Eye (tissue), 1 donor: ENCODE measurements around the gene UTP4.
A peak's percentile ranks its signal among the peaks of the same experiment; 100 is the strongest.

Experiments used
- DNase-seq: peaks from one replicate; pipeline ENCODE4 v3.0.0-alpha.2; 2015

The UTP4 gene

DNA sequence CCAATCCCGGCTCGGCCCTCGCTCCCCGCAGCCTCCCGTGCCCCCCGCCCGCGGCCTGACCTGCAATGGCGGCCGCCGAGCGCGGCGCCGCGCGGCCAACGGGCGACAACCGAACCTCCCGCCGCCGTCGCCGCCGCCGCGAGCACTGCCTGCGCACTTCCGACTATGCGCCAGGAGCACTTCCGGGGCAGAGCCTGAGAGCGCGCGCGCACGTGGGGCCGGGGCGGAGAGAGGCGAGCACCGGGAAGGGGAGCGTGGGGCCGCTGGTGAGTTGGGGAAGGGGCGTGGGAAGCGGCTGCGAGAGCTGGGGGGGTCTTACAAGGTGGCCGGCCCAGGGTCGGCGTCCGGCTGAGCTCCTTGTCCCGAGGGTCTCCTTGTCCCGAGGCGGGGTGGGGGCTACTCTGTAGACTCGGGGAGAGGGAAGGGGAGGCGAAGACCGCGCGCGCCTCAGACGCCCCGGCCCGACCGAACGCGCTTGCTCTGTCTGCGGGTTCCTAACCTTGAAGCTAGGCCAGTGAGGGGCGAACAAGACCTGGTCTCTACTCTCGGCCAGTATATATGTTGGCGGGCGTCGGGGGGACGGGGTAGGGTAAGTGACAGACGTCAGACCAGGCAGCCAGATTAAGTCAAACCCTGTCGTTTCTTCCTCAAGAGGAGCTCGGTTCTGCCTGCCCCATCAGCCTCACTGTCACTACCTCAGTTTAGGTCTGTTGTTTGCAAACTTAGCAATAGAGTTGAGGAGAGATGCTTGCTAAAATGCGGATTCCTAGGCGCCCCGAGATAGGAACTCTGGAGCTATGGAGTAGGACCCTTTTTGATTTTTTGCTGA, at the start of gene UTP4, which contains the start of gene CHTF8:
Gene UTP4 (plus strand): TSS at position 226 of the 829 bp plus-strand sequence. CDS start 811 bp downstream, outside the sequence.
Gene CHTF8 (minus strand): TSS at position 165 of the 829 bp plus-strand sequence. CDS start 11,130 bp downstream, outside the sequence.
- DNase-seq, result peak; percentile 92

- no peak for DNase-seq
Measured at GRCh38 chr16:69083306-69083941, 49.0 kb upstream of the UTP4 start.

DNA sequence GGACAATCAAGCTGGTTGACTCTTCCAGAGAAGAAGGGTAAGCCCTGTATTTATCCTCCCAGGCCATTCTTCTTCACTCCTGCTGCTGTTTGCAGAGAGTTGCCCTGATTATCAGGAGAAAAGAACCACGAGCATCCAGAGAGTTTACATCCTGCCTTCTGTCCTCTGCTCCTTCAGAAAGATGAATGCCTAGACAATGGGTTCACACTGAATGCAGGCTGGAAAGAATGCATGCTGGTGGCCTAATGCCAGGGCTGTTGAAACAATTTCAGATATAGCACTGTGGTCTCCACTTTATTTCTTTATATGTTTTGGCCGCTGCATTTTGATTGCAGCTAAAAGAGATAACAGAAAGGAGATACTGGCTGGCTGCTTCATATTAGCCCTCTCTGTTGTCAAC, 48.2 kb upstream of the UTP4 start:
- no peak for DNase-seq

DNA sequence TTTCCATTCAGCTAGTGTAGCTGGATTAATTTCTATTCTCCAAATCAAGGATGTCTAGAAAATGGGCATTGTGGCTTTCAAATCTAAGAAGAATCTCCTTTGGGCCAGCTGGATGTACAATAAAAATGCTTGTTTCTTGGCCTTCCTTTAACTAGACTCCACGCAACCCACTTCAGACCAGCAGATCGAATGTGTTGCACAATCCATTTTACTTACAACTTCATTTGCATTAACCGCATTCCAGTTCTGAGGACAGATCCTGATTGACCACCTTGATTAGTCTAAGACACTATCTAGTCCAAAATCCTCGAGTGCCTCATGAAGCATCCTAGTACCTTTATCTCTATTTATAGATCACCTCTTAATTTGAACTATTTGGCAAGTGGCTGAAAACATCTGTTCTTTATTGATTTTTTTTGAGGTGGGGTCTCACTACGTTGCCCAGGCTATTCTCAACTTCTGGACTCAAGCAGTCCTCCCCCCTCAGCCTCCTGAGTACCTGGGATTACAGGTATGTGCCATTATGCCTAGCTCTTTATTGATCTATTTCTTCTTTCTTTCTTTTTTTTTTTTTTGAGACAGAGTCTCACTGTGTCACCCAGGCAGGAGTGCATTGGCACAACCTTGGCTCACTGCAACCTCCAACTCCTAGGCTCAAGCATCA, 47.3 kb upstream of the UTP4 start:
- no peak for DNase-seq

- DNase-seq, result no peak
Measured at GRCh38 chr16:69087161-69087581, 45.3 kb upstream of the UTP4 start.

DNA sequence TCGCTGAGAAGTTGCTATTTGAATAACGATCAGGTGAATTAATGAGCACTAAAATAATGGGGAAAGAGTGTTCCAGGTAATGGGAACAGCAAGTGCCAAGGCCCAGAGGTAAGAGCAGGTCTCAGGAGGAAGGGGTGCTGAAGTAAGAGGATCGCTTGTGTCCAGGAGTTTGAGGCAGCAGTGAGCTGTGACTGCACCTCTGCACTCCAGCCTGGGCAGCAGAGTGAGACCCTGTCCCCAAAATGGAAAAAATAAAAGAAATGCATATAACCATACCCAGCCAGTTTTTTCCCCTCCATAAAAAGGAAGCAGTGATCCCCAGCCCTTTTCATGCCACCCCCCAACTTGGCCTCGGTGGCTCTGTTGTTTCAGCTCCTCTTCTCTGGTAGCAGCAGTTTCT, 43.8 kb upstream of the UTP4 start:
- no peak for DNase-seq

DNA sequence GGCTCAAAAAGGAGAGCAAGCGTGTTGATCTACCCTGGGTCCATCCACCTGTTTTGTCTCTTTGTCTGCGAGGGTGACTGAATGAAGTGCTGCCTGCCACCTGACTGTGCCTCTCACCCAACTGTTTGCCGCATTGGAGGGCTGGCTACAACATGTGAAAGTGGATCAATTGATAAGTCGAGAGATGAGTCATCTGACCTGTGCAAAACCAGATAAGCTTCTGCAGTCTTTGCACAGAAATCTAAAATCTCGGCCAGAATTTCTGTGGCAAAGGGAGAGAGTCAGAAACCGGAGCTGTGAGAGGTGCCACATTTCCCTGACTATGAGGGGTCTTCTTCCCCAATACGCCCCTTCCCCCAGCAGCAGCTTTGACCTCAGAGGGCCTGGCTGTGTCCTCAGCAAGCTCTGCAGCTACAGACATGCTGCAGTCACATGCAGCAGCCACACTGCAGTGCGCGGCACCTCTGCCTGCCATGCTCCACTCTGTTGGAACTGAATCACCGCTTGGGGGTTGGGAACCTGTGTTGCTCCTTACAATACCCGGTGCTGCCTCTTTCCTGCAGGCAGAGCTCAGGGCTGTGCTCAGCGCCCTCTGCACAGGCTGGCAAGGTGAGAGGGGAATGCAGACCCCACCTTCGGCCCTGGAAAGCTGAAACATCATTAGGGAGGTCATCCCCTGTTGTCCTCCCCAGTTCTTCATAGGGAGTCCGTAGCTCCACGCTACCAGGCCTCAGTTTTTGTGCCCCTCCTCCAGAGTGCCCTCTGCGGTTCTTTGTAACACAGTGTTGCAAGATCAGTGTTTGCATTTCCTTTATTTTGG, 43.1 kb upstream of the UTP4 start:
- DNase-seq, result no peak

GRCh38 chr16:69093974-69094373, 38.5 kb upstream of the UTP4 start:
- no peak for DNase-seq

DNA sequence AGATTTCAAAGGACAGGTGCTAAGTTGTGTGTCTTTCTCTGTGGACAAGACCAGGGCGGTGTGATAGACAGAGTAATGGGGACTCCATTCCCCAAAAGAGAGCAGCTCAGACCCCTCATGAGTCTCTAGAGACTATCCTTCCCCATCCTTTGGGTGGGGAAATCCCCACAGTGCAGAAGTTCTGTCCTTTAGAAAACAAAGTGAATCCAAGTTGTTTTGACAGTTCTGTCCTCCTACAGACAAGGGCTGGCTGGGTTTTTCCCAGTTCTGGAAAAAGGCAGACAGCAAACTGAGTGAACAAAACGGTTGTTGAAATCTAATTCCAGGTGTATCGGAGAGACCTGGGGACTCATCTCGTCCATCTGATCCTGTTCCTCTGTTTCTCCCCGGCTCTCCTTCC, 37.9 kb upstream of the UTP4 start:
- no peak for DNase-seq

GRCh38 chr16:69095193-69095592, 37.3 kb upstream of the UTP4 start:
- DNase-seq, result no peak

GRCh38 chr16:69100071-69100691, 32.3 kb upstream of the UTP4 start:
- DNase-seq, result peak; percentile 49

DNA sequence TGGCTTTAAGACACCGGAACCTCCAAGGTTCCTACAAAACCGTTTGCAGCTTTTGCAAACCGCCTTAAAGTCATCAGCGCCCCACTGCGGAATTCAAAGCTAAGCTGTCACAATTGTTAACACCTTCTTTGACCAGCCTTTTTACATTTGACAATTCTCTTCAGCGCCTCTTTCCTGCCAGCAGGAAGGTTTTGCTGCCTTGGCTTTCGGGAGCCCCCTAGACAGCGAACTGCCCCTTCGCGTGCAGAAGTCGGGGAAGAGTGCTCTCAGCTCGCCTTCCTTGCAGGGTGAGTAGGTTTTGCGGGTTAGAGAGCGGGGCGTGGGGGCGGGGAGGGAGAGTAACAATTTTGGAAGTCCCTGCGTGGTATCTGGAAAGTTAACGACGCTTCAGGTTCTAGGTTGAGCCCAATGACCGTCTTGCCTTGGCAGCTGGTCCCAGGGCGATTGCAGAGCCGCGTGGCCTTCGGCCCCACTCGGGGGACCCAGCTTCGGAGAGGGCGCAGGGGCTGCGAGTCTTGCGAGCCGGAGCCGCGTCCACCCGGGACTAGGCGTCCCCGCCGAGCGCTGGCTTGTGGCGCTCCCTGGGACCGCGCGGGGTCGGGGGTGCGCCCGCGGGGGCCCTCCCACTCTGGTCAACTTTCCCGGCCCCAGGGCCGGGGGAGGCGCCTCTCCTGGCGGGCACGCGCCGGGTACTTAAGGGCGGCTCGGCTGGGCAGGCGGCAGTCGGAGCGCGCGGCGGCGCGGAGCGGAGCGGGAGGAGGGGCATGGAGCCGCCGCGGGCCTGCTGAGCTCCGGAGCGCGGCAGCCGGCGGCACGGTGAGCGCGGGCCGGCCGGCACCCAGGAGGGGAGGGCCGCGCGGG, 26.7 kb upstream of the UTP4 start, which contains the start of gene HAS3:
Gene HAS3 (plus strand): TSS at position 153 of the 861 bp plus-strand sequence. CDS start 3,743 bp downstream, outside the sequence.
- DNase-seq, result peak; percentile 79

DNA sequence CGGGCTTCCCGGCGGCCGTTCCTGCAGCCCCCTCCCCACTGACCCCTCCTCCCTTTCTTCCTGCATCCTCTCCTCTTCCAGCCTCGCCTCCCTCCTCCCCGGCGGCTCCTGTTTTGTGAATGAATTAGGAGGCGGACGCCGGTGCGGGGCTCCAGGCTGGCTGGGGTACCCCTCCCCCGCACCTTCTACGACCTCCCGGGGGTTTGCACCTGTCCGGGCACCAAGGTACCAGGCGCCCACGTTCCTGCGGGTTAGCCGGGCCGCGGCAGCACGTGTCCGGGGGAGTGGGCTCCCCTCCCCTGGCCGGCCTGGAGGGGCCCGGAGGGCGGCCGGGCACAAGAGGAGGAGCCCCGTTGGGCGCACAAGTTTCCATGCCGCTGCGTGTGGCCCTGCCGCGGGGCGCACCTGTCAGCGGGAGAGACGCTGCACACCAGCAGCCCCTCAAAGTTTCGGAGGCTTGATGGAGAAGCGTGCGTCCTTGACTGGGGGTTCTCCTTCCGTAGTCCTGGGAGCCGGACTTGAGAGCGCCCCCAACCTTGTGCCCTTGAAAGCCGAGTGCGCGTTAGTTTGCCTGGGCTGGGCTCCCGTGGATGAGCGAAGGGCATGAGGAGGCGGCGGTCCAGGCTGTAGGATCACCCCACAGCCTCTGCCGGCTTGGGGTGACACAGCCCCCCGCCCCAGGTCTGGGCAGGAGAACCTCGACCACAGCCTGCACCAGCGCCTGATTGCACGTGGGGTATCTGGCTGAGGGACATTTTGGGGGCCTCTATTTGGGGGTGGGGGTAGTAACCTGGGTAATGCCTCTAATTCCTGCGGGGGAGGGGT, 25.7 kb upstream of the UTP4 start:
- DNase-seq, result peak; percentile 55

GRCh38 chr16:69107316-69107962, 25.0 kb upstream of the UTP4 start:
- peak; percentile 56 for DNase-seq

- DNase-seq, result peak; percentile 33
Measured at GRCh38 chr16:69108064-69108904, 24.2 kb upstream of the UTP4 start.

GRCh38 chr16:69108905-69109252, 23.6 kb upstream of the UTP4 start:
- no peak for DNase-seq

GRCh38 chr16:69109486-69110270, 22.8 kb upstream of the UTP4 start:
- no peak for DNase-seq

GRCh38 chr16:69110406-69110805, 22.0 kb upstream of the UTP4 start:
- DNase-seq, result no peak
